ENCODE data around the gene TDRD1. TPM values are rescaled to one million over a fixed set of nuclear protein-coding genes. Genes with fewer than 3 reads are reported as not detected.
"Not testable (repeated sequence)": the region's sequence is repeated elsewhere in the genome, so short reads cannot be mapped to it uniquely, and the experiment has no call there.

The TDRD1 gene, protein sequence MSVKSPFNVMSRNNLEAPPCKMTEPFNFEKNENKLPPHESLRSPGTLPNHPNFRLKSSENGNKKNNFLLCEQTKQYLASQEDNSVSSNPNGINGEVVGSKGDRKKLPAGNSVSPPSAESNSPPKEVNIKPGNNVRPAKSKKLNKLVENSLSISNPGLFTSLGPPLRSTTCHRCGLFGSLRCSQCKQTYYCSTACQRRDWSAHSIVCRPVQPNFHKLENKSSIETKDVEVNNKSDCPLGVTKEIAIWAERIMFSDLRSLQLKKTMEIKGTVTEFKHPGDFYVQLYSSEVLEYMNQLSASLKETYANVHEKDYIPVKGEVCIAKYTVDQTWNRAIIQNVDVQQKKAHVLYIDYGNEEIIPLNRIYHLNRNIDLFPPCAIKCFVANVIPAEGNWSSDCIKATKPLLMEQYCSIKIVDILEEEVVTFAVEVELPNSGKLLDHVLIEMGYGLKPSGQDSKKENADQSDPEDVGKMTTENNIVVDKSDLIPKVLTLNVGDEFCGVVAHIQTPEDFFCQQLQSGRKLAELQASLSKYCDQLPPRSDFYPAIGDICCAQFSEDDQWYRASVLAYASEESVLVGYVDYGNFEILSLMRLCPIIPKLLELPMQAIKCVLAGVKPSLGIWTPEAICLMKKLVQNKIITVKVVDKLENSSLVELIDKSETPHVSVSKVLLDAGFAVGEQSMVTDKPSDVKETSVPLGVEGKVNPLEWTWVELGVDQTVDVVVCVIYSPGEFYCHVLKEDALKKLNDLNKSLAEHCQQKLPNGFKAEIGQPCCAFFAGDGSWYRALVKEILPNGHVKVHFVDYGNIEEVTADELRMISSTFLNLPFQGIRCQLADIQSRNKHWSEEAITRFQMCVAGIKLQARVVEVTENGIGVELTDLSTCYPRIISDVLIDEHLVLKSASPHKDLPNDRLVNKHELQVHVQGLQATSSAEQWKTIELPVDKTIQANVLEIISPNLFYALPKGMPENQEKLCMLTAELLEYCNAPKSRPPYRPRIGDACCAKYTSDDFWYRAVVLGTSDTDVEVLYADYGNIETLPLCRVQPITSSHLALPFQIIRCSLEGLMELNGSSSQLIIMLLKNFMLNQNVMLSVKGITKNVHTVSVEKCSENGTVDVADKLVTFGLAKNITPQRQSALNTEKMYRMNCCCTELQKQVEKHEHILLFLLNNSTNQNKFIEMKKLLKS
- total RNA-seq (2014; rRNA removed; shearing (Covaris generic)) = not detected in 2 replicates

GRCh38 chr10:114179148-114179547, at the start of gene TDRD1:
TDRD1 (plus strand) TSS chr10:114179353; CDS start chr10:114187832, 8,479 bp downstream.
- DNase-seq (ENCODE audit: low spot score) = no peak

GRCh38 chr10:114131094-114131493, 48.1 kb upstream of the TDRD1 start:
- DNase-seq (ENCODE audit: low spot score) = no peak

DNA sequence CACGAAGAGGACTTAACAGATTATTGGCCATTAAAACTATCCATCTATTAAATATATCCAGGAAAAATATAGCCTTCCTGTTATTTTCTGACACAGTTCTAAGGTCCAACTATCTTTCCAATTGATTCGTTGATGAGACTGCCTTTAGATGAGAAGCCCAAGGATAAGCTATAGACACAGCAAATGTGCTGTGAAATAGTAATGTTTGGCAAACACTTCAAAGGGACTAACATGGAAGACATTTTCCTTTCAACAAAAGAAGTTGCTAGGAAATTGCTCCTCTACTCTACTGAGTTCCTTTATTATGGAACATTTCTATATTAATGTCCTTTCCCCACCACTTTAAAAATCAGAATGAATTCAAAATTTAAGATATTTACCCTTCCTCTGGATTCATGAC, 43.7 kb upstream of the TDRD1 start:
- no peak for DNase-seq (ENCODE audit: low spot score)

- DNase-seq (ENCODE audit: low spot score) = no peak
These were observed 40.6 kb upstream of the TDRD1 start for GRCh38 chr10:114138581-114138980.

DNA sequence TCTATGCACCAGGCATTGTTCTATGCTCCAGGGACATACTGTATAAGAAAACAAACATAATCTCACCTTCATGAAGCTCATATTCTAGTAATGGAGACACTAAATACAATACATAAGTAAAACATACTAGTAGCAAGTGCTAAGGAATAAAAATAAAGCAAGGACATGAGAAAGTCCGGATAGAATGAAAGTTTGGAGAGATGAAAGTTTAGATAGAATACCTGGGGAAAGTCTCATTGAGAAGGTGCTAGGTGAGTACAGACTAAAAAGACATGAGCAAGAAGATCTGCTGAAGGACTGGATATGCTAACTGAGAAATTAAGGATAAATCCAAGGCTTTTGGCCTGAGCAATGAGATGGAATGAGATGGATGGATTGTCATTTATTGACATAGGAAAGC, 39.1 kb upstream of the TDRD1 start:
- no peak for DNase-seq (ENCODE audit: low spot score)

- DNase-seq (ENCODE audit: low spot score) = not testable (repeated sequence)
These were observed 38.3 kb upstream of the TDRD1 start for GRCh38 chr10:114140827-114141226.

- DNase-seq (ENCODE audit: low spot score) = no peak
These were observed 37.1 kb upstream of the TDRD1 start for GRCh38 chr10:114142018-114142417.

DNA sequence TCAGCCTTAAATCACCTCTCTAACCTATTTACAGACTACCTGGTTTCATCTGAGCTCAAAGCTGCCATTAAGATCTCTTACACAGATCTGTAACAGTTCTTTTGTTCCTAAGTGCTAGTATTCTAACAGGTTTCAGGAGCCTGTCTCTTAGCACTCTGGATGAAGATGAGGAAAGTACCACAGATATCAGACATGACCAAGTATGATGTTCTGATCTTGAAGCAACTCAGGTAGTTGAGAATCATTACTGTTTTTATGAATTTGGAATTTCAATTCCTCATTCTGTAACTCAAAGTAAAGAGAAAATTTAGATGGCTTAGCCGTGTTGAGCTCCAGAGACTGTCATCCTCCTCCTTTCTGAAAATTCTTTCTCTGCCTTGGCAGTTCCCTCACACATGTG, 36.0 kb upstream of the TDRD1 start:
- DNase-seq (ENCODE audit: low spot score) = no peak

- DNase-seq (ENCODE audit: low spot score) = not testable (repeated sequence)
These were observed 29.7 kb upstream of the TDRD1 start for GRCh38 chr10:114149476-114149875.

DNA sequence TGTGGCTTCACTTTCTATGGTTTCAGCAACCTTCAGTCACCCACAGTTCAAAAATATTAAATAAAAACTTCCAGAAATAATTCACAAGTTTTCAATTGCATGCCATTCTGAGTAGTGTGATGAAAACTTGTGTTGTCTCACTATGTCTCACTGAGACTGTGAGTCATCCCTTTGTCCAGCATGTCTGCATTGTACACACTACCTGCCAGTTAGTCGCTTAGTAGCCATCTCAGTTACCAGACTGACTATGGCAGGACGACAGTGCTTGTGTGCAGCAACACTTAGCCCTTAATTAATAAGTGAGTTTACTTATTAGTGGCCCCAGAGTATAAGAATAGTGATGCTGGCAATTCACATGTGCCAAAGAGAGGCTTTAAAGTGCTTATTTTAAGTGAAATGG, 27.7 kb upstream of the TDRD1 start:
- no peak for DNase-seq (ENCODE audit: low spot score)

DNA sequence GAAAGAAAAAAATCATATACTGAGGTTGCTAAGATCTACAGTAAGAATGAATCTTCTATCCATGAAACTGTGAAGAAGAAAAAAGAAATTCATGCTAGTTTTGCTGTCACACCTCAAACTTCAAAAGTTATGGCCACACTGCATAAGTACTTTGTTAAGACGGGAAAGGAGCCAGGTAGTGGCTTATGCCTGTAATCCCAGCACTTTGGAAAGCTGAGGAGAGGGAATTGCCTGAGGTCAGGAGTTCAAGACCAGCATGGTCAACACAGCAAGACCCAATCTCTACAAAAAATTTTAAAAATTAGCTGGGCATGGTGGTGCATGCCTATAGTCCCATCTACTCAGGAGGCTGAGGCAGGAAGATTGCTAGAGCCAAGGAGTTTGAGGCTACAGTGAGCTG, 27.3 kb upstream of the TDRD1 start:
- no peak for DNase-seq (ENCODE audit: low spot score)

DNA sequence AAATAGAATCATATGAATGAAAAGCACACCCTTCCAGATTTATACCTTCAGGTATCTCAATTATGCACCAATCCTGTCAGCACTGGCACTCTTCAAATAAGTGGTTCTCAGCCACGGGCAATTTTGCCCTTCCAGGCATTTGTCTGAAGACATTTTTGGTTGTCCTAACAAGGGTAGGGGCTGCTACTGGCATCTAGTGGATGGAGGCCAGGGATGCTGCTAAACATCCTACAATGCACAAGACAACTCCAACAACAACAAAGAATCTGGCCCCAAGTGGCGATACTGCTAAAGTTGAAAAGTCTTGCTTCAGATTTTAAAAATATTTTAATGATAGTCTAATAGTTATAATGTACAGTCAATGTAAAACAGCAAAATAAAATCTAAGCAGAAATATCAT, 21.2 kb upstream of the TDRD1 start:
- DNase-seq (ENCODE audit: low spot score) = no peak

GRCh38 chr10:114163062-114163461, 16.1 kb upstream of the TDRD1 start:
- DNase-seq (ENCODE audit: low spot score) = no peak

GRCh38 chr10:114166043-114166442, 13.1 kb upstream of the TDRD1 start:
- DNase-seq (ENCODE audit: low spot score) = peak; percentile 71

DNA sequence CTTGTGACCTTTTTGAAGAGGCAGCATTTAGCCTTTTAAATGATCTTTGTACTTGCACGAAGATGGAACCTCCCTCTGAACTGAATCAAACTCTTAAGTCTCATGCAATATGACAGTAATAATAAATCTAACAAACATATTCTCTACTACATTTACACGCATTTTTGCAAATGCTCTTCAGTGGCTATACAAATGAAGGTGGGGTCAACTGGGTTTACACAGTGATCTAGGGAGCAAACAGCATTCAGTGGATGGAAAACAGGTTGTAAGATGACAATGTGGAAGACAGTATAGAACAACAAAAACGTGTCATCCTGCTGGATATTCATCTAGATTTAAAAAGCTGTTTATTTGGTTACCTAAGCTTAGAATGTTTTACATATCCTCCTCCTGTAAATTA, 12.7 kb upstream of the TDRD1 start:
- DNase-seq (ENCODE audit: low spot score) = no peak

- no peak for DNase-seq (ENCODE audit: low spot score)
These were observed 11.2 kb upstream of the TDRD1 start for GRCh38 chr10:114167985-114168384.

DNA sequence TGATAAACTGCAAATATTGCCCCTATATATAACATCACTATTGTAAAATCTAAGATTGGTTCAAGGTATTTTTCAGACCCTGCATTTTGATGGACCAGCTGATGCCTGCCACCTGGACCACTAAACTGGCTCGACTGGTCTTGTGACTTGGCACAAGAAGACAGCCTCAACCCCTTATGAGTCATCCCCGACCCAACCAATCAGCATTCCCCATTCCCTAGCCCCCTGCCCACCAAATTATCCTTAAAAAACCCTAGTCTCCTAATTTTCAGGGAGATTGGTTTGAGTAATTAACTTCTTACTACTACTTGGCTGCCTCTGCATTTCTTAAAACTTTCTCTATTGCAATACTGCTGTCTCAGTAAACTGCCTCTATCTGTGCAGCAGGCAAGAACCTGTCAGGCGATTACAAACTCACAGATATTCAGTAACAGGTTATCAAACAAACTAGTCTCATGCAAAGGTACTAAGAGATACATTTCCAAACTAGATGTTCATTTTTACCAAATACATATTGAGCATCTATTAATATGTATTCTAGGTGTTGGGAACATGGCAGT, 10.6 kb upstream of the TDRD1 start:
- no peak for DNase-seq (ENCODE audit: low spot score)

- DNase-seq (ENCODE audit: low spot score) = no peak
These were observed 6.9 kb upstream of the TDRD1 start for GRCh38 chr10:114172216-114172615.

DNA sequence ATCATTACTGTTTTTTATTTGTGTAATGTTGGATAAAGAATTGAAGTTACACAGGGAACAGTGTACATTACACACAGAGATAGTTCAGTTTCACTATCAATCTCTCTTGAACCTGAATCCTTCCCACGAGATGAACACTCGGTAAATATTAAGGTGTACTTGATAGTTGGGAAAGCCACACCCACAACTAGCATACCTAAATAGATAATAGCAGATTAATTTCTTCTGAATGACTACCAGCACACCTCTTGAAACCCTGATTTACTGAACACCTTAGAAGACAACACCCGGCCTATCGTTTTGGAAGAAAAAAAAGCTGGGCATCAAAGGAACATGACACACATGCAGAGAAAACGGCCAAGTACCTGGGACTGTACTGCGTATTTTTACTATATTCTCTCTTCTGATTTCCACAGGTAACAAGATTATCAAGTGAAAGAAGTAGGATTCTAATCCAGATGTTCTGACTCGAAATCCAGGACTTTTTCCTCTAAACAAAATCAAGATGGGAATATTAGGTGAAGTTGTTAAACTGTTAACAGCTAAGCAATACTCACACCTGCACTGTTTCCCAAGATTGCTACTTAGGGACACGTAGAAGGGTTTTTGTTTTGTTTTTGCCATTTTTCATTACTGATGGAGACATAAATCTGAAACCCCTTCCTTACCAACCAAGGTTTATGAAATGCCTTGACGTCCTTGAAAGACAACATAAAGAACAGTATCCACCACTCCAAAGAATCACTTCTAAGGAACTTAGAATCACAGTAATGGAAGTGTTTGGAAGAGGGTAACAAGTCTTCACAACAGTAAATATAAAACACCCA, 6.2 kb upstream of the TDRD1 start:
- DNase-seq (ENCODE audit: low spot score) = peak; percentile 42

- no peak for DNase-seq (ENCODE audit: low spot score)
These were observed 5.6 kb upstream of the TDRD1 start for GRCh38 chr10:114173603-114173920.

Measured in HT-29 (cell line).